SU-DHL-6 (cell line): Measurements from ENCODE around the gene IRF1.

Source experiments
- H2AFZ ChIP-seq: fragments of 200-600 bp; sonication (generic); 2 replicates; pipeline ENCODE4 v1.6.1; 2014; ENCODE audit warnings: low read depth, mild to moderate bottlenecking, moderate library complexity, mixed read lengths, antibody characterized with exemption, low read length; ENCODE audit not compliant: severe bottlenecking
- H3F3A ChIP-seq: fragments of 200-600 bp; shearing (Covaris generic); 2 replicates; pipeline ENCODE4 v1.6.0; 2016; ENCODE audit warnings: antibody characterized with exemption, mild to moderate bottlenecking; ENCODE audit not compliant: insufficient read depth
- H3K27ac ChIP-seq: fragments of 200-600 bp; sonication (generic); 2 replicates; pipeline ENCODE4 v1.5.1; 2016; ENCODE audit warnings: low read depth, mild to moderate bottlenecking, low read length, moderate library complexity, mixed read lengths
- H3K27me3 ChIP-seq: fragments of 200-600 bp; sonication (generic), shearing (Covaris generic); 2 replicates; pipeline ENCODE4 v1.6.0; 2014; ENCODE audit warnings: mild to moderate bottlenecking, low read length
- H3K36me3 ChIP-seq: fragments of 200-600 bp; sonication (generic); 2 replicates; pipeline ENCODE4 v1.6.1; 2014; ENCODE audit warnings: mild to moderate bottlenecking, low read length, mixed read lengths
- H3K4me2 ChIP-seq: fragments of 300-600, 200-600 bp; shearing (Covaris generic), sonication (generic); 2 replicates; pipeline ENCODE4 v1.6.0; 2014; ENCODE audit warnings: low read length, low read depth, mild to moderate bottlenecking; ENCODE audit not compliant: poor library complexity, severe bottlenecking
- H3K4me3 ChIP-seq: fragments of 200-600 bp; sonication (generic); 2 replicates; pipeline ENCODE4 v1.5.1; 2014; ENCODE audit warnings: antibody characterized with exemption, low read length, mild to moderate bottlenecking, mixed read lengths; ENCODE audit not compliant: insufficient read depth, poor library complexity, severe bottlenecking
- H3K79me2 ChIP-seq: fragments of 200-600 bp; sonication (generic); 2 replicates; pipeline ENCODE4 v1.6.1; 2014; ENCODE audit warnings: mild to moderate bottlenecking, low read length, moderate library complexity; ENCODE audit not compliant: insufficient read depth
- H3K9ac ChIP-seq: fragments of 200-600 bp; sonication (generic); 2 replicates; pipeline ENCODE4 v1.7.0; 2014; ENCODE audit warnings: mild to moderate bottlenecking, low read length
- H3K9me2 ChIP-seq: fragments of 200-600 bp; sonication (generic); replicated peaks from 2 replicates; pipeline ENCODE4 v1.6.1; 2014; ENCODE audit warnings: low read length; ENCODE audit not compliant: insufficient read depth
- H3K9me3 ChIP-seq: fragments of 200-600 bp; sonication (generic); 2 replicates; pipeline ENCODE4 v1.6.1; 2014; ENCODE audit warnings: low read length, mixed read lengths; ENCODE audit not compliant: insufficient read depth
- H4K20me1 ChIP-seq: fragments of 200-600 bp; sonication (generic); 2 replicates; pipeline ENCODE4 v1.6.1; 2014; ENCODE audit warnings: low read depth, mild to moderate bottlenecking, antibody characterized with exemption, low read length, moderate library complexity, mixed read lengths
- CTCF ChIP-seq: fragments of 200-600 bp; sonication (generic); IDR thresholded peaks from one replicate; pipeline ENCODE4 v1.5.1; 2017; ENCODE audit warnings: antibody characterized with exemption, mild to moderate bottlenecking, low read length, moderate library complexity; ENCODE audit not compliant: insufficient read depth, poor library complexity, severe bottlenecking
- EZH2phosphoT487 ChIP-seq: fragments of 200-600 bp; sonication (generic), shearing (Covaris generic); conservative IDR thresholded peaks from 2 replicates; pipeline ENCODE4 v1.6.1; 2018; ENCODE audit warnings: mild to moderate bottlenecking, antibody characterized with exemption, low read length, moderate library complexity, mixed read lengths

The IRF1 gene

GRCh38 chr5:132473019-132473531 is 17.5 kb downstream of the IRF1 start:
- H2AFZ ChIP-seq: no peak overlapping the region
- H3K9me2 ChIP-seq: no peaks in the 10 kb centered on the region
- H3K79me2 ChIP-seq: no peaks in the 10 kb centered on the region
- no peak overlapping the region for H3K27ac ChIP-seq
- no peak overlapping the region for H3K9ac ChIP-seq
- H3K36me3 ChIP-seq: no peaks in the 10 kb centered on the region
- H3K4me3 ChIP-seq: no peak overlapping the region
- H3K4me2 ChIP-seq: no peak overlapping the region
- no peaks in the 10 kb centered on the region for H3F3A ChIP-seq
- no peaks in the 10 kb centered on the region for H4K20me1 ChIP-seq
- H3K27me3 ChIP-seq: no peaks in the 10 kb centered on the region
- TF ChIP-seq CTCF: no peak
- TF ChIP-seq EZH2phosphoT487: no peak
- H3K9me3 ChIP-seq: no peaks in the 10 kb centered on the region

- H3K36me3 ChIP-seq: no peaks in the 10 kb centered on the region
- no peak overlapping the region for H3K27ac ChIP-seq
- H3K9ac ChIP-seq: no peak overlapping the region
- H3K27me3 ChIP-seq: no peaks in the 10 kb centered on the region
- H3F3A ChIP-seq: no peaks in the 10 kb centered on the region
- no peaks in the 10 kb centered on the region for H4K20me1 ChIP-seq
- H2AFZ ChIP-seq: no peak overlapping the region
- H3K4me3 ChIP-seq: no peak overlapping the region
- H3K79me2 ChIP-seq: no peaks in the 10 kb centered on the region
- no peaks in the 10 kb centered on the region for H3K9me3 ChIP-seq
- no peaks in the 10 kb centered on the region for H3K9me2 ChIP-seq
- TF ChIP-seq CTCF (no peak), EZH2phosphoT487 (no peak)
- H3K4me2 ChIP-seq: no peak overlapping the region
Observed at GRCh38 chr5:132472431-132472830, 18.1 kb downstream of the IRF1 start.

GRCh38 chr5:132471944-132472343 is 18.6 kb downstream of the IRF1 start:
- H3F3A ChIP-seq: no peaks in the 10 kb centered on the region
- H3K36me3 ChIP-seq: no peaks in the 10 kb centered on the region
- H2AFZ ChIP-seq: no peak overlapping the region
- H3K4me3 ChIP-seq: no peak overlapping the region
- H3K9me2 ChIP-seq: no peaks in the 10 kb centered on the region
- no peaks in the 10 kb centered on the region for H3K27me3 ChIP-seq
- H3K9ac ChIP-seq: no peak overlapping the region
- no peaks in the 10 kb centered on the region for H3K9me3 ChIP-seq
- H3K4me2 ChIP-seq: no peak overlapping the region
- H4K20me1 ChIP-seq: no peaks in the 10 kb centered on the region
- TF ChIP-seq CTCF: no peak
- no peak for TF ChIP-seq EZH2phosphoT487
- H3K79me2 ChIP-seq: no peaks in the 10 kb centered on the region
- H3K27ac ChIP-seq: no peak overlapping the region
